Measurements from ENCODE around the gene KIF15. TPM values are rescaled to one million over a fixed set of nuclear protein-coding genes. Genes with fewer than 3 reads are reported as not detected.

KIF15 gene, protein sequence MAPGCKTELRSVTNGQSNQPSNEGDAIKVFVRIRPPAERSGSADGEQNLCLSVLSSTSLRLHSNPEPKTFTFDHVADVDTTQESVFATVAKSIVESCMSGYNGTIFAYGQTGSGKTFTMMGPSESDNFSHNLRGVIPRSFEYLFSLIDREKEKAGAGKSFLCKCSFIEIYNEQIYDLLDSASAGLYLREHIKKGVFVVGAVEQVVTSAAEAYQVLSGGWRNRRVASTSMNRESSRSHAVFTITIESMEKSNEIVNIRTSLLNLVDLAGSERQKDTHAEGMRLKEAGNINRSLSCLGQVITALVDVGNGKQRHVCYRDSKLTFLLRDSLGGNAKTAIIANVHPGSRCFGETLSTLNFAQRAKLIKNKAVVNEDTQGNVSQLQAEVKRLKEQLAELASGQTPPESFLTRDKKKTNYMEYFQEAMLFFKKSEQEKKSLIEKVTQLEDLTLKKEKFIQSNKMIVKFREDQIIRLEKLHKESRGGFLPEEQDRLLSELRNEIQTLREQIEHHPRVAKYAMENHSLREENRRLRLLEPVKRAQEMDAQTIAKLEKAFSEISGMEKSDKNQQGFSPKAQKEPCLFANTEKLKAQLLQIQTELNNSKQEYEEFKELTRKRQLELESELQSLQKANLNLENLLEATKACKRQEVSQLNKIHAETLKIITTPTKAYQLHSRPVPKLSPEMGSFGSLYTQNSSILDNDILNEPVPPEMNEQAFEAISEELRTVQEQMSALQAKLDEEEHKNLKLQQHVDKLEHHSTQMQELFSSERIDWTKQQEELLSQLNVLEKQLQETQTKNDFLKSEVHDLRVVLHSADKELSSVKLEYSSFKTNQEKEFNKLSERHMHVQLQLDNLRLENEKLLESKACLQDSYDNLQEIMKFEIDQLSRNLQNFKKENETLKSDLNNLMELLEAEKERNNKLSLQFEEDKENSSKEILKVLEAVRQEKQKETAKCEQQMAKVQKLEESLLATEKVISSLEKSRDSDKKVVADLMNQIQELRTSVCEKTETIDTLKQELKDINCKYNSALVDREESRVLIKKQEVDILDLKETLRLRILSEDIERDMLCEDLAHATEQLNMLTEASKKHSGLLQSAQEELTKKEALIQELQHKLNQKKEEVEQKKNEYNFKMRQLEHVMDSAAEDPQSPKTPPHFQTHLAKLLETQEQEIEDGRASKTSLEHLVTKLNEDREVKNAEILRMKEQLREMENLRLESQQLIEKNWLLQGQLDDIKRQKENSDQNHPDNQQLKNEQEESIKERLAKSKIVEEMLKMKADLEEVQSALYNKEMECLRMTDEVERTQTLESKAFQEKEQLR (N-terminal part only)
- 10.6 to 11.3 TPM (median 10.7 TPM) in 3 replicates for total RNA-seq

DNA sequence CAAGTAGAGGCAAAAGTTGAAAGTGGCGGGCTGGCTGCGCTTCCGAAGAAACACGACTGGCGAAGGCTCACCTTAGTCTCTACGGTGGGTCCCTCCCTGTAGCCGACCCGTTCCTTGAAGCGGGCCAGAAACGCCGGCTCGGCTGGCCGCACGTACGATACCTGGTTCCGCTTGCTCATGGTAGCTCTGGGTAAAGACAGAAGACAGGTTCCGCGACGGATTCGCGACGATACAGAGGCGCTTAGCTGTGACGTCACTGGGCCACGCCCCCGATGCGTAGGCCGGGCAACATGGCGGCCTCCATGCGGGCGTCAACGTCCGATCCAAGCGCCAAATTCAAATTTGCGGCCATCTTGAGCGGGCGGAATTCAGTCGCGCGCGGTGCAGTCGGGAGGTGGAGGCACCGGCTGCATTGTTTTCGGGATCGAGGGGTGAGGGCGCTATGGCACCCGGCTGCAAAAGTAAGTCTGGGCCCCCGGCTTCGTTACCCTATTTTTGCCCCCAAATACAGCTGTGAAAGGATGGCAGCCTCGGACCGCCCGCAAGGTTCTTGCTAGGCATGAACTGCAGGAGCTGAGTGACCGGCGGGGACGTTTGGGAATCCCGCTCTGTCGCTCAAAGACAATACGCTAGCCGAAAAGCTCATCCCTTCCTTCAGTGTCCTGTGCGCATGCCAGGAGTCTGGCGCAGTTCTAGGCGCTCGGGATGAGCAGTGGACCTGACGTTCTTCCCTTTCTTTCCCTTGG is at the start of gene KIF15, which contains the start of gene KIAA1143:
KIF15 (plus strand) TSS at position 371 of the 746 bp plus-strand sequence; CDS start at position 443, 72 bp downstream.
KIAA1143 (minus strand) TSS at position 196 of the 746 bp plus-strand sequence; CDS start at position 179, 17 bp downstream.
- Mint-ChIP-seq H3K9me3 (peaks cover 34% of the 10 kb centered on the region), H3K27me3 (ENCODE audit: low read depth) (no peaks in the 10 kb centered on the region), H3K27ac (peak within 1 kb of the TSS; percentile 50), H3K4me3 (peak within 1 kb of the TSS; percentile 82), H3K36me3 (peaks cover 48% of the 10 kb centered on the region), H3K4me1 (peaks cover 13% of the 10 kb centered on the region)
- TF ChIP-seq, protein P1, sequence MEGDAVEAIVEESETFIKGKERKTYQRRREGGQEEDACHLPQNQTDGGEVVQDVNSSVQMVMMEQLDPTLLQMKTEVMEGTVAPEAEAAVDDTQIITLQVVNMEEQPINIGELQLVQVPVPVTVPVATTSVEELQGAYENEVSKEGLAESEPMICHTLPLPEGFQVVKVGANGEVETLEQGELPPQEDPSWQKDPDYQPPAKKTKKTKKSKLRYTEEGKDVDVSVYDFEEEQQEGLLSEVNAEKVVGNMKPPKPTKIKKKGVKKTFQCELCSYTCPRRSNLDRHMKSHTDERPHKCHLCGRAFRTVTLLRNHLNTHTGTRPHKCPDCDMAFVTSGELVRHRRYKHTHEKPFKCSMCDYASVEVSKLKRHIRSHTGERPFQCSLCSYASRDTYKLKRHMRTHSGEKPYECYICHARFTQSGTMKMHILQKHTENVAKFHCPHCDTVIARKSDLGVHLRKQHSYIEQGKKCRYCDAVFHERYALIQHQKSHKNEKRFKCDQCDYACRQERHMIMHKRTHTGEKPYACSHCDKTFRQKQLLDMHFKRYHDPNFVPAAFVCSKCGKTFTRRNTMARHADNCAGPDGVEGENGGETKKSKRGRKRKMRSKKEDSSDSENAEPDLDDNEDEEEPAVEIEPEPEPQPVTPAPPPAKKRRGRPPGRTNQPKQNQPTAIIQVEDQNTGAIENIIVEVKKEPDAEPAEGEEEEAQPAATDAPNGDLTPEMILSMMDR (IDR thresholded peaks at IDR 0.05; ENCODE audit: unreplicated experiment): no peak
- DNase-seq (ENCODE audit: low spot score in 2 of 2, unreplicated experiment in 2 of 2): peak; percentile 95 to 97

DNA sequence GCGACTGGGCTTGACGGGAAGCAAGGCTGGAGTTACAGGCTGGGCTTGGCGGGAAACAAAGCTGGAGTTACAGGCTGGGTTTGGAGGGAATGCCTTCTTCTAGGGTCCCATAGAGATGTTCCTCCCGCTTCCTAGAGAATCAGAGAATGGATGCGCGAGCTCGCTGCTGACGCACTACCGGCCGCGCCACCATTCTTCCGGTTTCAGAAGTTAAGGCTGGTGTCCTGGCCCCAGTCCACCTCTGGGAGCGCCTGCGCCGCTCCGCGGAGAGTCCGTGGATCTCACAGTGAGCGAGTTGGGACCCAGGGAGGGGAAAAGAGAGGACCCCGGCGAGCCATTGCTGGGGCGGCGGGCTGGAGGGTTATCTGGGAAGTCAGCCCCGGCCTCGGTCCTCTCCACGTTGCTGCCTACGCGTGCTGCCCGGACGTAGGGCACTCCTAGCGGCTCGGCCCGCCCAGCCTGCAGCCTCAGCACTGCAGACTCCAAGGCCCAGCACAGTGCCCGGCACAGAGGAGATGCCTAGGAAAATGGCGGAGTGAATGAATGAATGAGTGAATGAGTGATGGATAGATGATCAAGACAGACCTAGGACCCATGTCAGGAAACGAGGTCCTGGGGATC is 49.0 kb upstream of the KIF15 start, which contains the start of gene ZNF502:
ZNF502 (plus strand) TSS at position 206 of the 621 bp plus-strand sequence. CDS start 7,602 bp downstream, outside the sequence.
- peaks cover 51% of the 10 kb centered on the region for H3K9me3 Mint-ChIP-seq
- H3K27ac Mint-ChIP-seq: no peak within 1 kb of the TSS
- DNase-seq (ENCODE audit: low spot score in 2 of 2, unreplicated experiment in 2 of 2): no peak
- H3K27me3 Mint-ChIP-seq (ENCODE audit: low read depth): peaks cover 2% of the 10 kb centered on the region
- H3K4me3 Mint-ChIP-seq: no peak within 1 kb of the TSS
- H3K4me1 Mint-ChIP-seq: no peaks in the 10 kb centered on the region
- TF ChIP-seq, protein P1 (IDR thresholded peaks at IDR 0.05; ENCODE audit: unreplicated experiment): no peak
- H3K36me3 Mint-ChIP-seq: no peaks in the 10 kb centered on the region

DNA sequence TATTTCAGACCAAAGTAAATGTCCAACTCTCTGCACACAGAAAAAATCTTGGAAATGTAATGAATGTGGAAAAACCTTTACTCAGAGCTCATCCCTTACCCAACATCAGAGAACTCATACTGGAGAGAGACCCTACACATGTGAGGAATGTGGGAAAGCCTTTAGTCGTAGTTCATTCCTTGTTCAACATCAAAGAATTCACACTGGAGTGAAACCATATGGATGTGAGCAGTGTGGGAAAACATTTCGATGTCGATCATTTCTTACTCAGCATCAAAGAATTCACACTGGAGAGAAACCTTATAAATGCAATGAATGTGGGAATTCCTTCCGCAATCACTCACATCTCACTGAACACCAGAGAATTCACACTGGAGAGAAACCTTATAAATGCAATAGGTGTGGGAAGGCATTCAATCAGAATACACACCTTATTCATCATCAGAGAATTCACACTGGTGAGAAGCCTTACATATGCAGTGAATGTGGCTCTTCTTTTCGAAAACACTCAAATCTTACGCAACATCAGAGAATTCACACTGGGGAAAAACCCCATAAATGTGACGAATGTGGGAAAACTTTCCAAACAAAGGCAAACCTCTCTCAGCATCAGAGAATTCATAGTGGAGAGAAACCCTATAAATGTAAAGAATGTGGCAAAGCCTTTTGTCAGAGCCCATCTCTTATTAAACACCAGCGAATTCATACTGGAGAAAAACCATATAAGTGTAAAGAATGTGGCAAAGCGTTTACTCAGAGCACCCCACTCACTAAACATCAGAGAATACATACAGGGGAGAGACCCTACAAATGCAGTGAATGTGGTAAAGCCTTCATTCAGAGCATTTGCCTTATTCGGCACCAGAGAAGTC is 40.1 kb upstream of the KIF15 start:
- H3K4me3 Mint-ChIP-seq: no peak overlapping the region
- no peaks in the 10 kb centered on the region for H3K27me3 Mint-ChIP-seq (ENCODE audit: low read depth)
- no peak for DNase-seq (ENCODE audit: low spot score in 2 of 2, unreplicated experiment in 2 of 2)
- TF ChIP-seq, protein P1 (IDR thresholded peaks at IDR 0.05; ENCODE audit: unreplicated experiment): no peak
- peaks cover 5% of the 10 kb centered on the region for H3K36me3 Mint-ChIP-seq
- H3K4me1 Mint-ChIP-seq: no peaks in the 10 kb centered on the region
- no peak overlapping the region for H3K27ac Mint-ChIP-seq
- H3K9me3 Mint-ChIP-seq: peaks cover 73% of the 10 kb centered on the region

DNA sequence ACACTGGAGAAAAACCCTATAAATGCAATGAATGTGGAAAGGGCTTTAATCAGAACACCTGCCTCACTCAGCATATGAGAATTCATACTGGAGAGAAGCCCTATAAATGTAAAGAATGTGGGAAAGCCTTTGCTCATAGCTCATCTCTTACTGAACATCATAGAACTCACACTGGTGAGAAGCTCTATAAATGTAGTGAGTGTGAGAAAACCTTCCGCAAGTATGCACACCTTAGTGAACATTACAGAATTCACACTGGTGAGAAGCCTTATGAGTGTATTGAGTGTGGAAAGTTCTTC is 39.5 kb upstream of the KIF15 start:
- TF ChIP-seq, protein P1 (IDR thresholded peaks at IDR 0.05; ENCODE audit: unreplicated experiment): no peak
- Mint-ChIP-seq H3K4me1 (no peaks in the 10 kb centered on the region), H3K4me3 (no peak overlapping the region)

More for the DNA sequence above, 39.5 kb upstream of the KIF15 start:
- Mint-ChIP-seq H3K36me3 (peaks cover 5% of the 10 kb centered on the region), H3K9me3 (peaks cover 69% of the 10 kb centered on the region), H3K27ac (no peak overlapping the region), H3K27me3 (ENCODE audit: low read depth) (no peaks in the 10 kb centered on the region)
- no peak for DNase-seq (ENCODE audit: low spot score in 2 of 2, unreplicated experiment in 2 of 2)

Measured in mesothelial cell of epicardium (in vitro differentiated cells).